ENCODE results near the gene WEE1. TPM values are rescaled to one million over a fixed set of nuclear protein-coding genes. Genes with fewer than 3 reads are reported as not detected.
A peak's percentile ranks its signal among the peaks of the same experiment; 100 is the strongest.

Gene WEE1
- polyA plus RNA-seq, 1 experiment: 31.7 TPM

DNA sequence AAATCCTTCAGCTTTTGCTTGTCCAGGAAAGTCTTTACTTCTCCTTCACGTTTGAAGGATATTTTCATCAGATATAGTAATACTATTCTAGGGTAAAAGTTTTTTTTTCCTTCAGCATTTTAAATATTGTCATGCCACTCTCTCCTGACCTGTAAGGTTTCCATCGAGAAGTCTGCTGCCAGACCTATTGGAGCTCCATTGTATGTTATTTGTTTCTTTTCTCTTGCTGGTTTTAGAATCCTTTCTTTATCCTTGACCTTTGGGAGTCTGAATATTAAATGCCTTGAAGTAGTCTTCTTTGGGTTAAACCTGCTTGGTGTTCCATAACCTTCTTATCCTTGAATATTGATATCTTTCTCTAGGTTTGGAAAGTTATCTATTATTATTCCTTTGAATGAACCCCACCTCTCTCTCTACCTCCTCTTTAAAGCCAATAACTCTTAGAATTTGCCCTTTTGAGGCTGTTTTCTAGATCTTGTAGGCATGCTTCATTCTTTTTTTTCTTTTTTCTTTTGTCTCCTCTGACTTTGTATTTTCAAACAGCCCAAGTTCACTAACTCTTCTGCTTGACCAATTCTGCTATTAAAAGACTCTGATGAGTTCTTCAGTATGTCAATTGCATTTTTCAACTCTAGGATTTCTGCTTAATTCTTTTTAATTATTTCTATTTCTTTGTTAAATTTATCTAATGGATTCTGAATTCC is 12.0 kb upstream of the WEE1 start:
- Histone ChIP-seq H3K36me3 (ENCODE audit: control insufficient read depth, insufficient read depth, low read length) (no peaks in the 10 kb centered on the region), H3K27me3 (ENCODE audit: control insufficient read depth, insufficient read depth, low read length) (no peaks in the 10 kb centered on the region), H3K4me3 (ENCODE audit: low read depth, low read length) (no peak overlapping the region)
- CTCF ChIA-PET: interaction anchor here (1.5 kb wide), 1 partner anchor 11 kb away, joined by 4 read pairs; no protein-coding TSS in a partner anchor
- POLR2A ChIA-PET: interaction anchor here (0.6 kb wide), 1 partner anchor 580 kb away, joined by 5 read pairs; no protein-coding TSS in a partner anchor
- DNase-seq (ENCODE audit: low read depth): no peak
- TF ChIP-seq, protein P1, sequence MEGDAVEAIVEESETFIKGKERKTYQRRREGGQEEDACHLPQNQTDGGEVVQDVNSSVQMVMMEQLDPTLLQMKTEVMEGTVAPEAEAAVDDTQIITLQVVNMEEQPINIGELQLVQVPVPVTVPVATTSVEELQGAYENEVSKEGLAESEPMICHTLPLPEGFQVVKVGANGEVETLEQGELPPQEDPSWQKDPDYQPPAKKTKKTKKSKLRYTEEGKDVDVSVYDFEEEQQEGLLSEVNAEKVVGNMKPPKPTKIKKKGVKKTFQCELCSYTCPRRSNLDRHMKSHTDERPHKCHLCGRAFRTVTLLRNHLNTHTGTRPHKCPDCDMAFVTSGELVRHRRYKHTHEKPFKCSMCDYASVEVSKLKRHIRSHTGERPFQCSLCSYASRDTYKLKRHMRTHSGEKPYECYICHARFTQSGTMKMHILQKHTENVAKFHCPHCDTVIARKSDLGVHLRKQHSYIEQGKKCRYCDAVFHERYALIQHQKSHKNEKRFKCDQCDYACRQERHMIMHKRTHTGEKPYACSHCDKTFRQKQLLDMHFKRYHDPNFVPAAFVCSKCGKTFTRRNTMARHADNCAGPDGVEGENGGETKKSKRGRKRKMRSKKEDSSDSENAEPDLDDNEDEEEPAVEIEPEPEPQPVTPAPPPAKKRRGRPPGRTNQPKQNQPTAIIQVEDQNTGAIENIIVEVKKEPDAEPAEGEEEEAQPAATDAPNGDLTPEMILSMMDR (IDR thresholded peaks at IDR 0.05; ENCODE audit: insufficient read depth, low read depth, low read length): no peak

DNA sequence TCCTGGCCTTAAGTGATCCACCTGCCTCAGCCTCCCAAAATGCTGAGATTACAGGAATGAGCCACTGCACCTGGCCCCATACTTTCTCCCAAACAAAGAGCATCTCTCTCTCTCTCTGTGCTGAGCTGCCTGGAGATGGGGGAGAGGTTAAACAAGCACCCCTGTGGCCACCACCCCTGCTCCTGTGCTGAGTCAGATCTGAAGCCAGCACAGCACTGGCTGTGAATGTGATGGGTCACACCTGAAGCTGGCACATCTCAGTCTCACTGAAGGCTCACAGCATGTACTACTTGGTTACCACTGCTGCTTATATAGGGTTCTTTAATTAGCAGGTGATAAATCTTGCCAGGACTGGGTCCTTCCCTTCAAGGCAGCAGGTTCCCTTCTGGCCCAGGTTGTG is 10.8 kb upstream of the WEE1 start:
- Histone ChIP-seq H3K36me3 (ENCODE audit: control insufficient read depth, insufficient read depth, low read length) (no peaks in the 10 kb centered on the region), H3K4me3 (ENCODE audit: low read depth, low read length) (no peak overlapping the region), H3K27me3 (ENCODE audit: control insufficient read depth, insufficient read depth, low read length) (no peaks in the 10 kb centered on the region)
- ChIA-PET CTCF (interaction anchor here (0.6 kb wide), 1 partner anchor 27 kb away, joined by 3 read pairs; no protein-coding TSS in a partner anchor), POLR2A (no interaction called here)
- DNase-seq (ENCODE audit: low read depth): no peak
- TF ChIP-seq, protein P1 (IDR thresholded peaks at IDR 0.05; ENCODE audit: insufficient read depth, low read depth, low read length): no peak

DNA sequence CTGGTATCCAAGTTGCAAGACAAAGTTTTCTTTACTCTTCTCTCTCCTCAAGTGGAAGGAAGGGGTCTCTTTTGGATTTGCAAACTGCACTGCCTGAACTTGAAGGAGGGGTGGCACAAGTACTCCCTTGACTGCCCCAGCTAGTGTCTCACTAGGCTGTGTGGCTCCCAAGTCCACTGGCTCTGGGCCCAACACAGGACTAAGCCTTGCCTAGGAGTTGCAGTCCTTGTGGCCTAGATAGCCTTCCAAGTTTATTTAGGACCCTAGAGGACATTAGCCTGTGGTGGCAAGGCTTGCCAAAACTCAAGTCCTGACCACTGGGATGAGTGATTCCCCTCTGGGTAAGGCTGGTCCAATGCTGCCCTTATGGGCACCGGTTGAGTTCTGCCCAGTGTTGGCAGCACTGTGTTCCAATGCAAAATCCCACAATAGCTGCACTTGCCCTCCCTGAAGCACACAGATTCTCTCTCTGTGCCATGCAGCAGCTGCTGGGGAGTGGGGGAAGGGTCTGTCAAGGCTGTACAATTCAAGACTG is 10.2 kb upstream of the WEE1 start:
- ChIA-PET POLR2A (no interaction called here), CTCF (interaction anchor here (0.6 kb wide), 1 partner anchor 28 kb away, joined by 3 read pairs; no protein-coding TSS in a partner anchor)
- no peak for DNase-seq (ENCODE audit: low read depth)
- Histone ChIP-seq H3K36me3 (ENCODE audit: control insufficient read depth, insufficient read depth, low read length) (no peaks in the 10 kb centered on the region), H3K4me3 (ENCODE audit: low read depth, low read length) (no peak overlapping the region), H3K27me3 (ENCODE audit: control insufficient read depth, insufficient read depth, low read length) (no peaks in the 10 kb centered on the region)
- TF ChIP-seq, protein P1 (IDR thresholded peaks at IDR 0.05; ENCODE audit: insufficient read depth, low read depth, low read length): no peak

DNA sequence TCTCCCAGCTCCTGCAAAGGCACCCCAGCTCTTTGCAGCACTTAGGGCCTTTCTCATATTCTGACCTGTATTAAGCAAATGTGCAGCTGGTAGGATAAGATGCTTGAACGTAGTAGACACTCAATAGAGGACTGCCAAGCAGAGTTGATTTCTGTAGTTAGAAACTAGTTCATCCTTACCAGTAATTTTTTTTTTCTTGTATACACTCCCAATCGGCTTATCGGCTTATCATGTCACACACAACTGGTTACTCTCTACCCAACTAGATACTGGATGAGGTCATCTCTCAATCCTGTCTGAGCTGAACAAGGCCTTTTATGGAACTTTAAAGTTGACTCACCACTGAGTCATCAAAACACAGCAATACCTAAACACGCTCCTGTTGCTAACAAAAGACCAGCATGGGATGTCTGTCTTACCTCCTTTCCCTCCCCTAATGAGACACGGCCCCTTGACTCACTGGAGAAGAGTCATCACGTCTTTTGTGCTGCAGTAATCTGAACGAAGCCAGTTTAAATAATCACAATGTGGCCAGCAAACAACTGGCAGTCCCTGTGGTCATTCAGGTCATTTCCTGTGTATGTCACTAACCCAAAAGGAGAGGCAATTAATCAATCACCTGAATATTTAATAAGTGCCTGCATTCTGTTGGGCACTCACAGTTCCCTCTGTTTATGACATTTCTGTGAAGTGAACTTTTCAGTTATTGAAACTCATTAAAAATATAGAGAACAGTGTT is 7.5 kb upstream of the WEE1 start:
- ChIA-PET CTCF (interaction anchor here (0.5 to 2.6 kb wide), 6 partner anchors 15 to 407 kb away, joined by 3 to 14 read pairs (median 3); no protein-coding TSS in a partner anchor), POLR2A (interaction anchor here (0.6 to 0.7 kb wide), 2 partner anchors 8 to 133 kb away, joined by 4 read pairs; partner anchors contain the start of gene WEE1)
- peak; percentile 100 for DNase-seq (ENCODE audit: low read depth)
- Histone ChIP-seq H3K36me3 (ENCODE audit: control insufficient read depth, insufficient read depth, low read length) (no peaks in the 10 kb centered on the region), H3K4me3 (ENCODE audit: low read depth, low read length) (no peak overlapping the region), H3K27me3 (ENCODE audit: control insufficient read depth, insufficient read depth, low read length) (no peaks in the 10 kb centered on the region)
- TF ChIP-seq, protein P1 (IDR thresholded peaks at IDR 0.05; ENCODE audit: insufficient read depth, low read depth, low read length): no peak
